SK-N-SH (cell line): Measurements from ENCODE around the gene BAIAP2. TPM values are rescaled to one million over a fixed set of nuclear protein-coding genes. Genes with fewer than 3 reads are reported as not detected.

Source experiments
- CTCF ChIA-PET: fragments of 300-600, 350-600 bp; formaldehyde crosslinking; extraction: SDS; loops from one replicate; lab custom pipeline; 2021; lab: Yijun Ruan, JAX
- POLR2A ChIA-PET: fragments of 350-600 bp; sonication (Branson Sonifier 250); formaldehyde crosslinking; extraction: SDS; loops from one replicate; lab custom pipeline; 2020; ENCODE audit warnings: antibody characterized with exemption, inconsistent platforms; lab: Yijun Ruan, JAX
- DNase-seq: peaks from one replicate; pipeline ENCODE4 v3.0.0; 2012
- H2AFZ ChIP-seq: fragments of 200-600 bp; sonication (generic); 2 replicates; pipeline ENCODE4 v1.8.1; 2016; ENCODE audit warnings: antibody characterized with exemption, mild to moderate bottlenecking, low read depth
- H3F3A ChIP-seq: fragments of 200-600 bp; sonication (generic); replicated peaks from 2 replicates; pipeline ENCODE3; 2016; ENCODE audit warnings: antibody characterized with exemption, mild to moderate bottlenecking; ENCODE audit not compliant: insufficient read depth
- H3K27ac ChIP-seq, 2 experiments: fragments of 200-500 bp in 1 of 2; fragments of 200-600 bp in 1 of 2; sonication (Bioruptor generic) in 1 of 2; sonication (generic), shearing (Covaris generic) in 1 of 2; 2 replicates each; pipeline versions ENCODE4 v1.5.1 to v1.6.1; 2014 to 2016; ENCODE audit warnings: low read depth in 2 of 2, inconsistent platforms in 1 of 2, low read length in 1 of 2, mild to moderate bottlenecking in 1 of 2, mixed read lengths in 1 of 2
- H3K27me3 ChIP-seq: fragments of 200-600 bp; sonication (generic), shearing (Covaris generic); 2 replicates; pipeline ENCODE4 v1.6.1; 2016; ENCODE audit warnings: mixed run types; ENCODE audit not compliant: insufficient read depth
- H3K36me3 ChIP-seq, 2 experiments: fragments of 200-500 bp in 1 of 2; fragments of 200-600 bp in 1 of 2; sonication (Bioruptor generic) in 1 of 2; sonication (generic) in 1 of 2; replicated peaks in 1 of 2; 2 replicates each; pipeline versions ENCODE3 to v1.5.1; 2014 to 2016; ENCODE audit warnings: low read length in 1 of 2, mild to moderate bottlenecking in 1 of 2; ENCODE audit not compliant: insufficient read depth in 2 of 2, control insufficient read depth in 1 of 2
- H3K4me1 ChIP-seq, 2 experiments: fragments of 200-500 bp in 1 of 2; fragments of 200-600 bp in 1 of 2; sonication (Bioruptor generic) in 1 of 2; sonication (generic), shearing (Covaris generic) in 1 of 2; 2 replicates each; pipeline versions ENCODE4 v1.5.1 to v1.6.1; 2014 to 2016; ENCODE audit warnings: low read depth in 1 of 2, low read length in 1 of 2, mixed run types in 1 of 2; ENCODE audit not compliant: insufficient read depth in 2 of 2, control insufficient read depth in 1 of 2
- H3K4me2 ChIP-seq: fragments of 200-600 bp; sonication (generic), shearing (Covaris generic); 2 replicates; pipeline ENCODE4 v1.6.1; 2017; ENCODE audit warnings: mixed run types
- H3K4me3 ChIP-seq, 2 experiments: fragments of 200-500 bp in 1 of 2; fragments of 200-600 bp in 1 of 2; sonication (Bioruptor generic) in 1 of 2; sonication (generic), shearing (Covaris generic) in 1 of 2; 2 replicates each; pipeline versions ENCODE4 v1.5.1 to v1.8.1; 2014 to 2016; ENCODE audit warnings: low read depth in 2 of 2, inconsistent platforms in 1 of 2, low read length in 1 of 2, mild to moderate bottlenecking in 1 of 2, mixed read lengths in 1 of 2, moderate library complexity in 1 of 2
- H3K79me2 ChIP-seq: fragments of 200-600 bp; sonication (generic); 2 replicates; pipeline ENCODE4 v1.8.1; 2017; ENCODE audit warnings: mild to moderate bottlenecking; ENCODE audit not compliant: insufficient read depth
- H3K9ac ChIP-seq: fragments of 200-600 bp; sonication (generic); 2 replicates; pipeline ENCODE4 v1.6.1; 2017; ENCODE audit warnings: mixed run types
- H3K9me2 ChIP-seq: fragments of 200-600 bp; sonication (generic); 2 replicates; pipeline ENCODE4 v1.6.1; 2017; ENCODE audit warnings: mixed run types
- H3K9me3 ChIP-seq: fragments of 200-600 bp; sonication (generic); 2 replicates; pipeline ENCODE4 v1.6.1; 2017; ENCODE audit warnings: mixed run types, mild to moderate bottlenecking, moderate library complexity
- H4K20me1 ChIP-seq: fragments of 200-600 bp; sonication (generic); 2 replicates; pipeline ENCODE4 v1.6.1; 2017; ENCODE audit warnings: mild to moderate bottlenecking, mixed run types; ENCODE audit not compliant: insufficient read depth
- GABPA ChIP-seq: IDR thresholded peaks from 2 replicates; pipeline ENCODE4 v1.4.0; 2012; ENCODE audit warnings: low read depth, mild to moderate bottlenecking
- JUND ChIP-seq: IDR thresholded peaks from 2 replicates; pipeline ENCODE4 v1.4.0; 2012
- MEF2A ChIP-seq: IDR thresholded peaks from 2 replicates; pipeline ENCODE4 v1.4.0; 2012; ENCODE audit warnings: low read depth, borderline replicate concordance
- MXI1 ChIP-seq: IDR thresholded peaks from 2 replicates; pipeline ENCODE4 v1.6.1; 2012; ENCODE audit warnings: mild to moderate bottlenecking, low read depth, low read length, improper control_type of control experiment
- RAD21 ChIP-seq: IDR thresholded peaks from 2 replicates; pipeline ENCODE4 v1.6.1; 2012; ENCODE audit warnings: mild to moderate bottlenecking, low read length
- RCOR1 ChIP-seq: fragments of 150-350 bp; IDR thresholded peaks from 2 replicates; pipeline ENCODE4 v1.6.1; 2017; ENCODE audit warnings: antibody characterized with exemption, low read length
- REST ChIP-seq: IDR thresholded peaks from 2 replicates; pipeline ENCODE4 v1.6.1; 2012; ENCODE audit warnings: mild to moderate bottlenecking, low read depth, low read length, moderate library complexity
- RXRA ChIP-seq: IDR thresholded peaks from 2 replicates; pipeline ENCODE4 v1.4.0; 2012; ENCODE audit warnings: low read depth, mild to moderate bottlenecking, borderline replicate concordance
- TAF1 ChIP-seq: IDR thresholded peaks from 2 replicates; pipeline ENCODE4 v1.6.1; 2012; ENCODE audit warnings: low read depth, mild to moderate bottlenecking, low read length, moderate library complexity, borderline replicate concordance
- TEAD4 ChIP-seq: IDR thresholded peaks from 2 replicates; pipeline ENCODE4 v1.4.0; 2012; ENCODE audit warnings: mild to moderate bottlenecking, borderline replicate concordance; ENCODE audit not compliant: insufficient read depth
- USF2 ChIP-seq: fragments of 150-350 bp; IDR thresholded peaks from 2 replicates; pipeline ENCODE4 v1.6.1; 2017; ENCODE audit warnings: antibody characterized with exemption, low read length, low read depth, borderline replicate concordance
- ZBTB33 ChIP-seq: IDR thresholded peaks from 2 replicates; pipeline ENCODE4 v1.4.0; 2012; ENCODE audit warnings: low read depth, borderline replicate concordance
- WGBS: methylation state at CpG from one replicate; pipeline ENCODE4 v1.1.6; 2017; ENCODE audit warnings: low lambda C conversion rate; 5-methylcytosine and 5-hydroxymethylcytosine counted together
- polyA plus RNA-seq, 3 experiments: library from polyadenylated mRNA; depleted of rRNA; stranded (reverse); fragments of >200 nt; gene quantifications; 2 replicates each; pipeline ENCODE4 v1.2.3, GENCODE V29; 2012

BAIAP2 gene
- polyA plus RNA-seq, 1 of the 3 experiments (the other 2 are of a cell fraction): 19.8 TPM

- TF ChIP-seq RXRA: no peak
- peak; percentile 41 for DNase-seq
- Histone ChIP-seq H3K4me1 (peaks cover 5 to 14% of the 10 kb centered on the region in 2 experiments; a peak in 1 of 4 replicates), H4K20me1 (peaks cover 24% of the 10 kb centered on the region), H3K9ac (no peak overlapping the region), H3K9me2 (no peaks in the 10 kb centered on the region), H3K4me3 (no peak overlapping the region), H3K9me3 (no peaks in the 10 kb centered on the region), H3K79me2 (no peaks in the 10 kb centered on the region), H3K36me3 (peaks cover 15 to 49% of the 10 kb centered on the region in 2 experiments), H3K4me2 (no peak overlapping the region), H3F3A (peaks cover 16% of the 10 kb centered on the region), H3K27me3 (peaks cover 22% of the 10 kb centered on the region), H2AFZ (no peak overlapping the region), H3K27ac (no peak overlapping the region)
- ChIA-PET CTCF (interaction anchor here (0.7 to 5.7 kb wide), 7 partner anchors 9 to 103 kb away, joined by 3 to 45 read pairs (median 7); no protein-coding TSS in a partner anchor), POLR2A (no interaction called here)
- WGBS: 93% methylated on average over 26 of the region's 40 CpGs
Observed at GRCh38 chr17:80999536-81000333, 35.2 kb upstream of the BAIAP2 start.

GRCh38 chr17:81000334-81000630, 34.7 kb upstream of the BAIAP2 start:
- no peak for DNase-seq
- no CpG with 5 or more reads among the region's 8 CpGs for WGBS
- H3K9ac ChIP-seq: no peak overlapping the region
- H3K27ac ChIP-seq: no peak overlapping the region
- peaks cover 16% of the 10 kb centered on the region for H3F3A ChIP-seq
- H3K9me2 ChIP-seq: no peaks in the 10 kb centered on the region
- H3K79me2 ChIP-seq: no peaks in the 10 kb centered on the region
- peaks cover 27% of the 10 kb centered on the region for H3K27me3 ChIP-seq
- POLR2A ChIA-PET: no interaction called here
- no peaks in the 10 kb centered on the region for H3K9me3 ChIP-seq
- no peak overlapping the region for H2AFZ ChIP-seq
- H3K4me2 ChIP-seq: no peak overlapping the region
- peaks cover 5 to 14% of the 10 kb centered on the region in 2 experiments; a peak in 1 of 4 replicates for H3K4me1 ChIP-seq
- H3K36me3 ChIP-seq: peaks cover 15 to 45% of the 10 kb centered on the region in 2 experiments
- no peak overlapping the region for H3K4me3 ChIP-seq
- CTCF ChIA-PET: interaction anchor here (0.7 to 5.7 kb wide), 4 partner anchors 11 to 102 kb away, joined by 3 to 45 read pairs (median 26); no protein-coding TSS in a partner anchor
- no peak for TF ChIP-seq GABPA
- no peak for TF ChIP-seq REST
- TF ChIP-seq RAD21: no peak
- TF ChIP-seq TEAD4: no peak
- no peak for TF ChIP-seq USF2
- no peak for TF ChIP-seq MXI1
- TF ChIP-seq MEF2A: no peak
- no peak for TF ChIP-seq RCOR1
- no peak for TF ChIP-seq ZBTB33
- TF ChIP-seq TAF1: no peak
- no peak for TF ChIP-seq JUND
- H4K20me1 ChIP-seq: peaks cover 24% of the 10 kb centered on the region
